ENCODE results near the gene PPP2R5D.

GRCh38 chr6:42968126-42968701 is 16.2 kb upstream of the PPP2R5D start:
- TF ChIP-seq CTCF (IDR thresholded peaks at IDR 0.05) (no peak), ZFX (IDR thresholded peaks at IDR 0.05; ENCODE audit: borderline replicate concordance) (no peak)

Data from 22Rv1 (cell line).